GM12878 (cell line): ENCODE measurements around the gene TCF4. TPM values are rescaled to one million over a fixed set of nuclear protein-coding genes. Genes with fewer than 3 reads are reported as not detected.

Experiments
- ATAC-seq: fragments of 200-7000 bp; cut with Tn5 transposase; 3 replicates; pipeline ENCODE4 v1.9.1; 2020; ENCODE audit warnings: mild to moderate bottlenecking, moderate library complexity
- BruUV-seq: library from RNA; stranded (reverse); fragments of 400-500 nt; replicated peaks from 2 replicates; lab custom pipeline; 2021; lab: Mats Ljungman, UMichigan
- CTCF ChIA-PET: fragments of 300-600 bp; sonication (Branson Sonifier 250); formaldehyde crosslinking; extraction: SDS; loops from one replicate; lab custom pipeline; 2021; ENCODE audit warnings: inconsistent platforms; lab: Yijun Ruan, JAX
- POLR2A ChIA-PET: fragments of 350-600 bp; formaldehyde crosslinking; extraction: SDS; loops from one replicate; lab custom pipeline; 2021; ENCODE audit warnings: inconsistent platforms; lab: Charles Lee
- RAD21 ChIA-PET: fragments of 300-600 bp; sonication (Branson Sonifier 250); formaldehyde crosslinking; loops from one replicate; lab custom pipeline; 2023; ENCODE audit warnings: antibody characterized with exemption; ENCODE audit not compliant: unreplicated experiment; lab: Charles Lee
- SMC1A ChIA-PET: fragments of 300-600 bp; sonication (Branson Sonifier 250); formaldehyde crosslinking; loops from one replicate; lab custom pipeline; 2023; ENCODE audit not compliant: unreplicated experiment, uncharacterized antibody; lab: Charles Lee
- DNase-seq: peaks from one replicate; pipeline ENCODE4 v3.0.0-alpha.2; 2011; ENCODE audit warnings: low read depth, low spot score
- FAIRE-seq: peaks from 3 replicates; lab custom pipeline; 2011; peaks lifted over from hg19 to GRCh38; lab: Jason Lieb, UNC
- H2AFZ ChIP-seq: 2 replicates; pipeline ENCODE4 v1.6.0; 2011; ENCODE audit warnings: low read depth, low read length, control low read depth; ENCODE audit not compliant: control insufficient read depth
- H3K27ac ChIP-seq: 2 replicates; pipeline ENCODE4 v1.5.1; 2011; ENCODE audit warnings: control low read depth; ENCODE audit not compliant: control insufficient read depth, insufficient read depth
- H3K27me3 ChIP-seq, 2 experiments: replicated peaks in 1 of 2; 2 replicates each; pipeline versions ENCODE4 v1.6.0 to v1.6.1; 2011; ENCODE audit warnings: low read length in 1 of 2; ENCODE audit not compliant: control insufficient read depth in 2 of 2, insufficient read depth in 2 of 2
- H3K36me3 ChIP-seq, 2 experiments: 2 replicates each; pipeline ENCODE4 v1.5.1; 2011; ENCODE audit warnings: low read length in 1 of 2; ENCODE audit not compliant: control insufficient read depth in 2 of 2, insufficient read depth in 2 of 2
- H3K4me1 ChIP-seq: 2 replicates; pipeline ENCODE4 v1.6.1; 2011; ENCODE audit warnings: mild to moderate bottlenecking, low read length, moderate library complexity, mixed read lengths; ENCODE audit not compliant: control insufficient read depth, insufficient read depth
- H3K4me2 ChIP-seq: 2 replicates; pipeline ENCODE4 v1.6.0; 2011; ENCODE audit warnings: control low read depth; ENCODE audit not compliant: control insufficient read depth, insufficient read depth
- H3K4me3 ChIP-seq: fragments of 200-600 bp; sonication (generic); 2 replicates; pipeline ENCODE4 v1.5.1; 2016
- H3K79me2 ChIP-seq: 2 replicates; pipeline ENCODE4 v1.6.0; 2011; ENCODE audit warnings: low read length; ENCODE audit not compliant: control insufficient read depth, insufficient read depth
- H3K9ac ChIP-seq: 2 replicates; pipeline ENCODE4 v1.8.0; 2011; ENCODE audit warnings: low read length, control low read depth, mixed read lengths; ENCODE audit not compliant: control insufficient read depth, insufficient read depth
- H3K9me3 ChIP-seq: replicated peaks from 3 replicates; pipeline ENCODE4 v1.5.1; 2011; ENCODE audit warnings: mild to moderate bottlenecking, low read length; ENCODE audit not compliant: control insufficient read depth, insufficient read depth
- H4K20me1 ChIP-seq: 2 replicates; pipeline ENCODE4 v1.6.0; 2011; ENCODE audit not compliant: control insufficient read depth, insufficient read depth
- ATF3 ChIP-seq: IDR thresholded peaks from 2 replicates; pipeline ENCODE4 v1.6.1; 2011; ENCODE audit warnings: low read depth, mild to moderate bottlenecking, low read length, moderate library complexity, borderline replicate concordance; ENCODE audit errors: extremely low read depth
- BCL11A ChIP-seq: IDR thresholded peaks from 2 replicates; pipeline ENCODE4 v1.6.1; 2011; ENCODE audit warnings: low read depth, low read length
- BHLHE40 ChIP-seq, 2 experiments: fragments of 450-650 bp in 1 of 2; IDR thresholded peaks; 2 replicates each; pipeline ENCODE4 v1.6.1; 2011 to 2017; ENCODE audit warnings: low read depth in 2 of 2, borderline replicate concordance in 1 of 2, improper control_type of control experiment in 1 of 2, low read length in 1 of 2, mild to moderate bottlenecking in 1 of 2
- CBX5 ChIP-seq: sonication (generic); IDR thresholded peaks from 2 replicates; pipeline ENCODE4 v1.6.1; 2016; ENCODE audit warnings: low read depth, moderate library complexity, mild to moderate bottlenecking, inconsistent platforms
- CHD1 ChIP-seq: IDR thresholded peaks from 2 replicates; pipeline ENCODE4 v1.6.1; 2012; ENCODE audit warnings: low read depth, low read length, improper control_type of control experiment
- CHD2 ChIP-seq: IDR thresholded peaks from 2 replicates; pipeline ENCODE4 v1.6.1; 2011; ENCODE audit warnings: low read depth, low read length, improper control_type of control experiment, borderline replicate concordance
- CREM ChIP-seq: IDR thresholded peaks from 2 replicates; pipeline ENCODE4 v1.6.1; 2014; ENCODE audit warnings: antibody characterized with exemption, low read depth
- FOS ChIP-seq: IDR thresholded peaks from 3 replicates; pipeline ENCODE4 v1.6.1; 2011; ENCODE audit warnings: borderline replicate concordance; ENCODE audit not compliant: insufficient read length; ENCODE audit errors: extremely low read depth
- KAT2A ChIP-seq: conservative IDR thresholded peaks from 2 replicates; pipeline ENCODE4 v1.6.1; 2011; ENCODE audit warnings: low read depth, low read length; ENCODE audit not compliant: control insufficient read depth
- KLF5 ChIP-seq: fragments of 450-650 bp; IDR thresholded peaks from 2 replicates; pipeline ENCODE4 v1.6.1; 2014; ENCODE audit warnings: mild to moderate bottlenecking; ENCODE audit not compliant: partially characterized antibody
- MYB ChIP-seq: fragments of 150-350 bp; IDR thresholded peaks from 2 replicates; pipeline ENCODE4 v1.6.1; 2014; ENCODE audit warnings: mild to moderate bottlenecking, low read depth, low read length, borderline replicate concordance
- NR2C1 ChIP-seq: fragments of 450-650 bp; IDR thresholded peaks from 2 replicates; pipeline ENCODE4 v1.6.1; 2017; ENCODE audit warnings: antibody characterized with exemption, mild to moderate bottlenecking, moderate library complexity
- POU2F2 ChIP-seq: IDR thresholded peaks from 3 replicates; pipeline ENCODE4 v1.6.1; 2011; ENCODE audit warnings: low read depth, mild to moderate bottlenecking, low read length, borderline replicate concordance
- SREBF2 ChIP-seq: IDR thresholded peaks from 2 replicates; pipeline ENCODE4 v1.6.1; 2012; ENCODE audit warnings: mild to moderate bottlenecking, low read length
- SUZ12 ChIP-seq: fragments of 200-600 bp; sonication (generic); IDR thresholded peaks from one replicate; pipeline ENCODE4 v1.6.1; 2018; ENCODE audit warnings: antibody characterized with exemption, mild to moderate bottlenecking; ENCODE audit not compliant: unreplicated experiment
- USF2 ChIP-seq: IDR thresholded peaks from 2 replicates; pipeline ENCODE4 v1.6.1; 2011; ENCODE audit warnings: low read depth, low read length, improper control_type of control experiment, borderline replicate concordance
- WRNIP1 ChIP-seq: IDR thresholded peaks from 2 replicates; pipeline ENCODE4 v1.6.1; 2011; ENCODE audit warnings: low read depth, low read length, improper control_type of control experiment, borderline replicate concordance
- WGBS: methylation state at CpG from one replicate; pipeline ENCODE4 v1.1.6; 2016; ENCODE audit warnings: low lambda C conversion rate; ENCODE audit not compliant: insufficient replicate concordance, insufficient coverage; ENCODE audit errors: missing lambda C conversion rate; 5-methylcytosine and 5-hydroxymethylcytosine counted together
- in situ Hi-C: fragments of 300-500 bp; cut with MboI; formaldehyde crosslinking; loops from 9 replicates; pipeline ENCODE4 v1.14.3; 2018; ENCODE audit warnings: mixed read lengths
- intact Hi-C: fragments of 100-400 bp; cut with micrococcal nuclease; formaldehyde crosslinking; loops from one replicate; pipeline ENCODE4 v1.14.2; 2022; ENCODE audit not compliant: unreplicated experiment
- polyA plus RNA-seq, 11 experiments: library from polyadenylated mRNA; depleted of rRNA in 4 of 11; unstranded in 6 of 11; stranded (reverse) in 5 of 11; fragments of >200 nt; fragmentation: Nextera tagmentation in 4 of 11; fragmentation: Illumina TruSeq in 1 of 11; extraction: Ambion mirVana in 4 of 11; extraction: Trizol in 1 of 11; gene quantifications; 1 replicate in 1 of 11; 2 replicates in 10 of 11; pipeline versions ENCODE4 v1.2.1 to v1.2.3, GENCODE V29; 2011 to 2016; ENCODE audit warnings: inconsistent platforms in 2 of 11, missing spikeins in 2 of 11, low read depth in 1 of 11
- total RNA-seq, 4 experiments: library from RNA; depleted of rRNA in 3 of 4; stranded (reverse); fragments of >200 nt in 3 of 4; fragmentation: Illumina TruSeq in 1 of 4; extraction: Trizol in 1 of 4; gene quantifications; 2 replicates each; pipeline versions ENCODE4 v1.2.1 to v1.2.3, GENCODE V29; 2013 to 2021

TCF4 gene
- total and polyA plus RNA-seq, 10 of the 15 experiments (the other 5 are each of a cell fraction or from before 2014, with no cell fraction given), result 15.2 to 94.0 (median 31.5) TPM

GRCh38 chr18:55575066-55575465 lies 12.9 kb downstream of the TCF4 start:
- POLR2A ChIA-PET, result no interaction called here
- in situ Hi-C loops (no loop called here), intact Hi-C loops (loop anchor here (10.0 kb wide), 1 partner anchor 340 kb away; no protein-coding TSS in a partner anchor)
- no peaks in the 10 kb centered on the region for H3K27me3 ChIP-seq
- DNase-seq (no peak), ATAC-seq (no peak), FAIRE-seq (no peak)
- SMC1A ChIA-PET, result no interaction called here
- no peak overlapping the region for H3K4me3 ChIP-seq
- BruUV-seq, result no TSS peak
- 53% methylated on average over 1 of the region's 1 CpG for WGBS
- H3K9me3 ChIP-seq, result no peaks in the 10 kb centered on the region
- H3K4me1 ChIP-seq, result no peaks in the 10 kb centered on the region
- RAD21 ChIA-PET, result no interaction called here
- no peak overlapping the region for H2AFZ ChIP-seq
- H3K9ac ChIP-seq, result no peak overlapping the region
- no peak for TF ChIP-seq CBX5
- TF ChIP-seq SREBF2, result no peak
- TF ChIP-seq CHD1, result no peak
- no peak for TF ChIP-seq POU2F2
- TF ChIP-seq WRNIP1, result no peak
- no peak for TF ChIP-seq KAT2A
- TF ChIP-seq SUZ12, result no peak
- no peak for TF ChIP-seq CHD2
- no peak for TF ChIP-seq CREM
- TF ChIP-seq MYB, result no peak
- no peak overlapping the region for H3K27ac ChIP-seq
- no peaks in the 10 kb centered on the region for H3K79me2 ChIP-seq
- no peak overlapping the region for H3K4me2 ChIP-seq
- CTCF ChIA-PET, result no interaction called here
- H3K36me3 ChIP-seq, result no peaks in the 10 kb centered on the region
- H4K20me1 ChIP-seq, result no peaks in the 10 kb centered on the region

GRCh38 chr18:55573386-55573785 lies 14.6 kb downstream of the TCF4 start:
- BruUV-seq, result no TSS peak
- no peak overlapping the region for H3K4me2 ChIP-seq
- RAD21 ChIA-PET, result no interaction called here
- CTCF ChIA-PET, result no interaction called here
- no peak for ATAC-seq
- H3K27me3 ChIP-seq, result no peaks in the 10 kb centered on the region
- in situ Hi-C loops (no loop called here), intact Hi-C loops (loop anchor here (10.0 kb wide), 1 partner anchor 339 kb away; no protein-coding TSS in a partner anchor)
- no peak overlapping the region for H3K27ac ChIP-seq
- H3K4me3 ChIP-seq, result no peak overlapping the region
- no peak for FAIRE-seq
- no peaks in the 10 kb centered on the region for H3K79me2 ChIP-seq
- SMC1A ChIA-PET, result no interaction called here
- no peak for DNase-seq
- WGBS, result 45% methylated on average over 2 of the region's 2 CpGs
- no peaks in the 10 kb centered on the region for H3K36me3 ChIP-seq
- no peak for TF ChIP-seq BCL11A
- no peak for TF ChIP-seq NR2C1
- no peak for TF ChIP-seq USF2
- TF ChIP-seq ATF3, result no peak
- TF ChIP-seq BHLHE40 (IDR thresholded peaks at IDR 0.05; ENCODE audit: borderline replicate concordance in 1 of 2, low read depth in 2 of 2, low read length in 1 of 2), result no peak
- no peak for TF ChIP-seq KLF5
- no peak for TF ChIP-seq FOS
- H2AFZ ChIP-seq, result no peak overlapping the region
- POLR2A ChIA-PET, result no interaction called here
- H3K9ac ChIP-seq, result no peak overlapping the region
- H3K4me1 ChIP-seq, result no peaks in the 10 kb centered on the region
- no peaks in the 10 kb centered on the region for H4K20me1 ChIP-seq
- H3K9me3 ChIP-seq, result no peaks in the 10 kb centered on the region
